ENCODE data around the gene GIPC3. TPM values are rescaled to one million over a fixed set of nuclear protein-coding genes. Genes with fewer than 3 reads are reported as not detected.

Gene GIPC3
- total RNA-seq, 4 donors from 2014 or later = 0.78 to 2.2 (median 0.97) TPM

GRCh38 chr19:3612330-3612729 lies 27.1 kb downstream of the GIPC3 start:
- intact Hi-C loops (cut with DNase I) = no loop called here
- no peak overlapping the region for H3K4me3 ChIP-seq (replicated peaks in 1 of 3)
- peaks cover 18 to 20% of the 10 kb centered on the region in 2 donors for H3K36me3 ChIP-seq
- DNase-seq = no peak
- no peaks in the 10 kb centered on the region for H3K9me3 ChIP-seq
- TF ChIP-seq CTCF (IDR thresholded peaks at IDR 0.05) (no peak), POLR2A (IDR thresholded peaks at IDR 0.05) (no peak)
- 97 to 99% methylated on average over 27 to 32 of the region's 33 CpGs for WGBS, 2 donors
- no peaks in the 10 kb centered on the region for H3K27me3 ChIP-seq
- H3K4me1 ChIP-seq = peaks cover 4 to 19% of the 10 kb centered on the region in 2 donors
- H3K27ac ChIP-seq = no peak overlapping the region

GRCh38 chr19:3612901-3613741 lies 27.8 kb downstream of the GIPC3 start:
- no peak overlapping the region for H3K27ac ChIP-seq
- DNase-seq = no peak
- WGBS, 2 donors = 89 to 91% methylated on average over 17 to 71 of the region's 79 CpGs
- TF ChIP-seq CTCF (IDR thresholded peaks at IDR 0.05) = no peak
- TF ChIP-seq POLR2A (IDR thresholded peaks at IDR 0.05) = no peak
- no peaks in the 10 kb centered on the region for H3K27me3 ChIP-seq
- H3K36me3 ChIP-seq = peaks cover 18 to 20% of the 10 kb centered on the region in 2 donors
- no peak overlapping the region for H3K4me3 ChIP-seq (replicated peaks in 1 of 3)
- intact Hi-C loops (cut with DNase I) = no loop called here
- H3K9me3 ChIP-seq = no peaks in the 10 kb centered on the region
- peaks cover 0 to 11% of the 10 kb centered on the region in 2 donors for H3K4me1 ChIP-seq

GRCh38 chr19:3613818-3614661 lies 28.8 kb downstream of the GIPC3 start:
- 93 to 94% methylated on average over 22 to 30 of the region's 39 CpGs for WGBS, 2 donors
- DNase-seq = no peak
- Histone ChIP-seq H3K36me3 (peaks cover 18 to 20% of the 10 kb centered on the region in 2 donors), H3K9me3 (no peaks in the 10 kb centered on the region), H3K4me1 (peaks cover 0 to 3% of the 10 kb centered on the region in 2 donors), H3K27ac (no peak overlapping the region), H3K27me3 (no peaks in the 10 kb centered on the region), H3K4me3 (replicated peaks in 1 of 3) (no peak overlapping the region)
- intact Hi-C loops (cut with DNase I) = no loop called here
- TF ChIP-seq POLR2A (IDR thresholded peaks at IDR 0.05) = no peak
- no peak for TF ChIP-seq CTCF (IDR thresholded peaks at IDR 0.05)

GRCh38 chr19:3614858-3615505 lies 29.7 kb downstream of the GIPC3 start:
- intact Hi-C loops (cut with DNase I) = no loop called here
- Histone ChIP-seq H3K27ac (no peak overlapping the region), H3K9me3 (no peaks in the 10 kb centered on the region), H3K4me3 (replicated peaks in 1 of 3) (no peak overlapping the region), H3K36me3 (peaks cover 18 to 20% of the 10 kb centered on the region in 2 donors), H3K27me3 (no peaks in the 10 kb centered on the region), H3K4me1 (no peaks in the 10 kb centered on the region)
- no peak for DNase-seq
- WGBS, 2 donors = 92 to 94% methylated on average over 7 to 11 of the region's 18 CpGs
- TF ChIP-seq CTCF (IDR thresholded peaks at IDR 0.05) = no peak
- no peak for TF ChIP-seq POLR2A (IDR thresholded peaks at IDR 0.05)

All from thyroid gland (tissue), 4 donors.